ENCODE results near the gene PRKCI. TPM values are rescaled to one million over a fixed set of nuclear protein-coding genes. Genes with fewer than 3 reads are reported as not detected.

The PRKCI gene
- total and polyA plus RNA-seq, 9 of the 15 experiments (the other 6 are each of a cell fraction or from before 2014, with no cell fraction given): 10.5 to 43.2 (median 31.4) TPM

- no peak for TF ChIP-seq STAT6 (CRISPR knock-in tag; IDR thresholded peaks at IDR 0.05)
- TF ChIP-seq ZNF830 (CRISPR knock-in tag; IDR thresholded peaks at IDR 0.05): 0 out of 2 replicates have a peak, but pooled peaks have one; percentile 13
- TF ChIP-seq ZNF311 (CRISPR knock-in tag; IDR thresholded peaks at IDR 0.05): no peak
- no peak for TF ChIP-seq CBX1 (IDR thresholded peaks at IDR 0.05; ENCODE audit: low read depth)
- no peak for TF ChIP-seq NR1H2 (CRISPR knock-in tag; IDR thresholded peaks at IDR 0.05)
- no peak for TF ChIP-seq ZNF79 (CRISPR knock-in tag; IDR thresholded peaks at IDR 0.05; ENCODE audit: low read depth)
- TF ChIP-seq SRSF9 (IDR thresholded peaks at IDR 0.05; ENCODE audit: borderline replicate concordance, low read depth, low read length): no peak
- no peak for TF ChIP-seq ZNF212 (CRISPR knock-in tag; IDR thresholded peaks at IDR 0.05)
- peak; percentile 66; the same call in 1 of the 2 replicates for TF ChIP-seq ETS1 (conservative IDR thresholded peaks at IDR 0.05; ENCODE audit: control insufficient read depth, low read depth, low read length)
- 0 out of 2 replicates have a peak, but pooled peaks have one; percentile 8 for TF ChIP-seq KAT7 (CRISPR knock-in tag; IDR thresholded peaks at IDR 0.05; ENCODE audit: borderline replicate concordance)
- no peak for TF ChIP-seq ZBTB5 (IDR thresholded peaks at IDR 0.05)
- TF ChIP-seq PHF8 (IDR thresholded peaks at IDR 0.05; ENCODE audit: borderline replicate concordance, low read length): peak; percentile 78; the same call in 1 of the 2 replicates
- no peak for TF ChIP-seq SMAD3 (CRISPR knock-in tag; conservative IDR thresholded peaks at IDR 0.05)
- TF ChIP-seq SIX5 (IDR thresholded peaks at IDR 0.05; ENCODE audit: borderline replicate concordance in 1 of 2, insufficient read depth in 1 of 2, low read depth in 1 of 2, low read length in 2 of 2): peak; percentile 75 to 80
- TF ChIP-seq DMBX1 (CRISPR knock-in tag; IDR thresholded peaks at IDR 0.05; ENCODE audit: borderline replicate concordance): no peak
- no peak for TF ChIP-seq STAT5B (CRISPR knock-in tag; IDR thresholded peaks at IDR 0.05)
- no peak for TF ChIP-seq IFI16 (CRISPR knock-in tag; IDR thresholded peaks at IDR 0.05)
- TF ChIP-seq WHSC1 (IDR thresholded peaks at IDR 0.05; ENCODE audit: low read length): no peak
- no peak for TF ChIP-seq U2AF1 (optimal IDR thresholded peaks at IDR 0.05; ENCODE audit: low read depth, low read length)
- TF ChIP-seq PTBP1 (IDR thresholded peaks at IDR 0.05; ENCODE audit: low read depth, low read length): no peak
- TF ChIP-seq U2AF2 (optimal IDR thresholded peaks at IDR 0.05; ENCODE audit: low read depth, low read length): no peak
- no peak for TF ChIP-seq KLF16 (IDR thresholded peaks at IDR 0.05)
- TF ChIP-seq PHB2 (IDR thresholded peaks at IDR 0.05; ENCODE audit: low read depth): no peak
These were observed at the start of gene PRKCI (continued) for GRCh38 chr3:170221924-170222646.

Data from K562 (cell line).